ENCODE measurements around the gene HLA-A. TPM values are rescaled to one million over a fixed set of nuclear protein-coding genes. Genes with fewer than 3 reads are reported as not detected.

Gene HLA-A
- total RNA-seq, 1 experiment from 2014 or later: 251 TPM

DNA sequence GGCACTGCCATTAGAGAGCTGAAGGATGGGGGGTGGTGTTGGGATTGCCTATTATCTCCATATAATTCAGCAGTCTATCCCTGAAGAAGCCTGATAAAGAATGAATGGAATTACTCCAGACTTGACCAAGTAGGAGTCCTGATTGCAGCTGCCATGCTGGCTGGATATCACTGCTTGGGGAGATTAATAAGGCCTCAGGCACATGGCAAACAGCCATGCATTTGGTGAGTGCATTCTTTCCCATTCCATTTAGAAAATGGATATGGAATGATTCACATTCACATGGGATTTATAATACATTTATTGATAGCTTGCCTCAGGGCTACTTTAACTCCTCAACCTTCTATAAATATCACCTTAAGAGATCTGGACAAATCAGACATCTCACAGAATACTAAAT is 49.6 kb upstream of the HLA-A start:
- CTCF ChIA-PET: no interaction called here
- DNase-seq (ENCODE audit: low read depth, low spot score) (no peak), ATAC-seq (no peak)
- RAD21 ChIA-PET (ENCODE audit: low non-redundant PET in 1 of 2, low total read pairs in 2 of 2, uncharacterized antibody in 2 of 2, unreplicated experiment in 2 of 2): no interaction called here
- Histone ChIP-seq H3K36me3 (ENCODE audit: control insufficient read depth in 1 of 2, insufficient read depth in 2 of 2, low read length in 2 of 2) (no peaks in the 10 kb centered on the region), H3K27me3 (ENCODE audit: insufficient read depth, low read length) (no peaks in the 10 kb centered on the region), H3K4me1 (ENCODE audit: control insufficient read depth in 1 of 2, insufficient read depth in 2 of 2, low read length in 2 of 2) (peaks cover 0 to 6% of the 10 kb centered on the region in 2 experiments; a peak in 1 of 4 replicates), H4K20me1 (ENCODE audit: insufficient read depth) (no peaks in the 10 kb centered on the region), H3K79me2 (ENCODE audit: insufficient read depth, low read length) (no peaks in the 10 kb centered on the region), H3K27ac (ENCODE audit: low read depth, low read length) (no peak overlapping the region), H3K4me3 (replicated peaks in 1 of 2; ENCODE audit: low read depth in 1 of 2, low read length in 2 of 2) (no peak overlapping the region), H3K9me3 (ENCODE audit: control insufficient read depth in 1 of 2, insufficient read depth in 1 of 2, low read depth in 1 of 2, low read length in 2 of 2) (no peaks in the 10 kb centered on the region), H3K9ac (ENCODE audit: low read length) (no peak overlapping the region), H3K4me2 (ENCODE audit: low read length) (no peak overlapping the region), H3K9me2 (ENCODE audit: insufficient read depth) (no peaks in the 10 kb centered on the region), H2AFZ (ENCODE audit: low read depth, low read length, poor library complexity, severe bottlenecking) (no peak overlapping the region)
- intact Hi-C loops (cut with micrococcal nuclease): no loop called here
- TF ChIP-seq POLR2A (IDR thresholded peaks at IDR 0.05; ENCODE audit: borderline replicate concordance, extremely low read depth, insufficient read depth, insufficient read length) (no peak), SP1 (IDR thresholded peaks at IDR 0.05; ENCODE audit: low read depth) (no peak), YY1 (IDR thresholded peaks at IDR 0.05; ENCODE audit: extremely low read depth, insufficient replicate concordance, low read depth, low read length) (no peak), POLR2AphosphoS5 (IDR thresholded peaks at IDR 0.05; ENCODE audit: low read depth, low read length) (no peak), ZFX (IDR thresholded peaks at IDR 0.05) (no peak), EZH2phosphoT487 (IDR thresholded peaks at IDR 0.05; ENCODE audit: borderline replicate concordance) (no peak), RAD21 (IDR thresholded peaks at IDR 0.05; ENCODE audit: low read depth) (no peak), TCF7L2 (IDR thresholded peaks at IDR 0.05; ENCODE audit: borderline replicate concordance, extremely low read depth, insufficient read depth, insufficient read length) (no peak), CEBPB (IDR thresholded peaks at IDR 0.05; ENCODE audit: low read depth) (no peak), EGR1 (IDR thresholded peaks at IDR 0.05; ENCODE audit: low read depth) (no peak), SIN3A (IDR thresholded peaks at IDR 0.05; ENCODE audit: low read depth) (no peak)
- TF ChIP-seq, protein P1, sequence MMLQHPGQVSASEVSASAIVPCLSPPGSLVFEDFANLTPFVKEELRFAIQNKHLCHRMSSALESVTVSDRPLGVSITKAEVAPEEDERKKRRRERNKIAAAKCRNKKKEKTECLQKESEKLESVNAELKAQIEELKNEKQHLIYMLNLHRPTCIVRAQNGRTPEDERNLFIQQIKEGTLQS (IDR thresholded peaks at IDR 0.05): no peak
- POLR2A ChIA-PET: no interaction called here
- no TSS peak for BruUV-seq (replicated peaks)

DNA sequence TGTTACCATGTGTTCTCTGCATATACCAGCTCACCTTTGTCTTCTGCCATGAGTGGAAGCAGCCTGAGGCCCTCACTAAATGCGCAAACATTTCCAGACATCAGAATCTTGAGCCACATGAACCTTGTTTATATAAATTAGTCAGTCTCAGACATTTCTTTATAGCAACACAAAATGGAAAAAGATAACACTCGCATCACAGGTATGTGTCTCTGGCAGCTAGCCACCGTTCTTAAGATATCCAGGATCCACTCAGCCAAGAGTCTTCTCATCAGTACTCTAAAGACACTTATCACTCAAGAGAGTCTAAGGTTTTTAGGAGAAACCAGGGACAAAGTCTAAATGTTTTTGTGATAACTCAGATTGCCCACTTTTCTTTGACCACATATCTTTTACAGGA is 43.1 kb upstream of the HLA-A start:
- intact Hi-C loops (cut with micrococcal nuclease): no loop called here
- no TSS peak for BruUV-seq (replicated peaks)

More for the DNA sequence above, 43.1 kb upstream of the HLA-A start:
- Histone ChIP-seq H3K4me3 (replicated peaks in 1 of 2; ENCODE audit: low read depth in 1 of 2, low read length in 2 of 2) (no peak overlapping the region), H3K4me1 (ENCODE audit: control insufficient read depth in 1 of 2, insufficient read depth in 2 of 2, low read length in 2 of 2) (no peaks in the 10 kb centered on the region), H3K9ac (ENCODE audit: low read length) (no peak overlapping the region), H3K27me3 (ENCODE audit: insufficient read depth, low read length) (no peaks in the 10 kb centered on the region), H4K20me1 (ENCODE audit: insufficient read depth) (no peaks in the 10 kb centered on the region), H3K79me2 (ENCODE audit: insufficient read depth, low read length) (no peaks in the 10 kb centered on the region), H3K27ac (ENCODE audit: low read depth, low read length) (no peak overlapping the region), H2AFZ (ENCODE audit: low read depth, low read length, poor library complexity, severe bottlenecking) (no peak overlapping the region), H3K4me2 (ENCODE audit: low read length) (no peak overlapping the region), H3K9me3 (ENCODE audit: control insufficient read depth in 1 of 2, insufficient read depth in 1 of 2, low read depth in 1 of 2, low read length in 2 of 2) (no peaks in the 10 kb centered on the region), H3K9me2 (ENCODE audit: insufficient read depth) (no peaks in the 10 kb centered on the region), H3K36me3 (ENCODE audit: control insufficient read depth in 1 of 2, insufficient read depth in 2 of 2, low read length in 2 of 2) (no peaks in the 10 kb centered on the region)
- ChIA-PET POLR2A (no interaction called here), RAD21 (ENCODE audit: low non-redundant PET in 1 of 2, low total read pairs in 2 of 2, uncharacterized antibody in 2 of 2, unreplicated experiment in 2 of 2) (no interaction called here), CTCF (no interaction called here)
- TF ChIP-seq, protein P2, sequence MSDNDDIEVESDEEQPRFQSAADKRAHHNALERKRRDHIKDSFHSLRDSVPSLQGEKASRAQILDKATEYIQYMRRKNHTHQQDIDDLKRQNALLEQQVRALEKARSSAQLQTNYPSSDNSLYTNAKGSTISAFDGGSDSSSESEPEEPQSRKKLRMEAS (IDR thresholded peaks at IDR 0.05): no peak
- TF ChIP-seq EGR1 (IDR thresholded peaks at IDR 0.05; ENCODE audit: low read depth) (no peak), RAD21 (IDR thresholded peaks at IDR 0.05; ENCODE audit: low read depth) (no peak), ELF1 (IDR thresholded peaks at IDR 0.05; ENCODE audit: borderline replicate concordance, low read depth) (no peak)
- TF ChIP-seq, protein P3, sequence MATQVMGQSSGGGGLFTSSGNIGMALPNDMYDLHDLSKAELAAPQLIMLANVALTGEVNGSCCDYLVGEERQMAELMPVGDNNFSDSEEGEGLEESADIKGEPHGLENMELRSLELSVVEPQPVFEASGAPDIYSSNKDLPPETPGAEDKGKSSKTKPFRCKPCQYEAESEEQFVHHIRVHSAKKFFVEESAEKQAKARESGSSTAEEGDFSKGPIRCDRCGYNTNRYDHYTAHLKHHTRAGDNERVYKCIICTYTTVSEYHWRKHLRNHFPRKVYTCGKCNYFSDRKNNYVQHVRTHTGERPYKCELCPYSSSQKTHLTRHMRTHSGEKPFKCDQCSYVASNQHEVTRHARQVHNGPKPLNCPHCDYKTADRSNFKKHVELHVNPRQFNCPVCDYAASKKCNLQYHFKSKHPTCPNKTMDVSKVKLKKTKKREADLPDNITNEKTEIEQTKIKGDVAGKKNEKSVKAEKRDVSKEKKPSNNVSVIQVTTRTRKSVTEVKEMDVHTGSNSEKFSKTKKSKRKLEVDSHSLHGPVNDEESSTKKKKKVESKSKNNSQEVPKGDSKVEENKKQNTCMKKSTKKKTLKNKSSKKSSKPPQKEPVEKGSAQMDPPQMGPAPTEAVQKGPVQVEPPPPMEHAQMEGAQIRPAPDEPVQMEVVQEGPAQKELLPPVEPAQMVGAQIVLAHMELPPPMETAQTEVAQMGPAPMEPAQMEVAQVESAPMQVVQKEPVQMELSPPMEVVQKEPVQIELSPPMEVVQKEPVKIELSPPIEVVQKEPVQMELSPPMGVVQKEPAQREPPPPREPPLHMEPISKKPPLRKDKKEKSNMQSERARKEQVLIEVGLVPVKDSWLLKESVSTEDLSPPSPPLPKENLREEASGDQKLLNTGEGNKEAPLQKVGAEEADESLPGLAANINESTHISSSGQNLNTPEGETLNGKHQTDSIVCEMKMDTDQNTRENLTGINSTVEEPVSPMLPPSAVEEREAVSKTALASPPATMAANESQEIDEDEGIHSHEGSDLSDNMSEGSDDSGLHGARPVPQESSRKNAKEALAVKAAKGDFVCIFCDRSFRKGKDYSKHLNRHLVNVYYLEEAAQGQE (IDR thresholded peaks at IDR 0.05; ENCODE audit: low read depth): no peak
- DNase-seq (ENCODE audit: low read depth, low spot score) (no peak), ATAC-seq (no peak)

Measured in HCT116 (cell line).